Mucosa of rectum (tissue), 2 donors: ENCODE data around the gene SIK3.
"Not testable (repeated sequence)": the region's sequence is repeated elsewhere in the genome, so short reads cannot be mapped to it uniquely, and the experiment has no call there.

Experiments
- H3K27ac ChIP-seq, 2 donors: one replicate each; pipeline ENCODE4 v1.7.0; 2013; ENCODE audit warnings: inconsistent platforms in 2 of 2, low read depth in 2 of 2, low read length in 2 of 2
- H3K27me3 ChIP-seq, 2 donors: one replicate each; pipeline ENCODE4 v1.7.0; 2013; ENCODE audit warnings: low read length in 2 of 2; ENCODE audit not compliant: control insufficient read depth in 2 of 2, insufficient read depth in 2 of 2
- H3K36me3 ChIP-seq, 2 donors: one replicate each; pipeline ENCODE4 v1.7.0; 2013; ENCODE audit warnings: low read length in 2 of 2; ENCODE audit not compliant: control insufficient read depth in 2 of 2, insufficient read depth in 2 of 2
- H3K4me1 ChIP-seq, 2 donors: one replicate each; pipeline ENCODE4 v1.7.0; 2013; ENCODE audit warnings: low read length in 2 of 2, mild to moderate bottlenecking in 1 of 2; ENCODE audit not compliant: control insufficient read depth in 2 of 2, insufficient read depth in 2 of 2
- H3K4me3 ChIP-seq, 2 donors: one replicate each; pipeline ENCODE4 v1.7.0; 2013; ENCODE audit warnings: low read length in 2 of 2
- H3K9ac ChIP-seq, 2 donors: one replicate each; pipeline ENCODE4 v1.7.0; 2013; ENCODE audit warnings: low read length in 2 of 2, low read depth in 1 of 2, mild to moderate bottlenecking in 1 of 2
- H3K9me3 ChIP-seq, 2 donors: one replicate each; pipeline ENCODE4 v1.7.0; 2013; ENCODE audit warnings: low read length in 2 of 2; ENCODE audit not compliant: control insufficient read depth in 2 of 2
- donor health status: healthy.
- donor health status: Normal muscosa, but diverticular disease.

Gene SIK3

GRCh38 chr11:117130879-117131278 lies 32.7 kb upstream of the SIK3 start:
- Histone ChIP-seq H3K4me3 (no peak overlapping the region), H3K4me1 (no peaks in the 10 kb centered on the region), H3K36me3 (no peaks in the 10 kb centered on the region), H3K27ac (no peak overlapping the region), H3K9me3 (no peaks in the 10 kb centered on the region), H3K9ac (no peak overlapping the region), H3K27me3 (peaks cover 0 to 2% of the 10 kb centered on the region in 2 donors)

- not testable (repeated sequence) for H3K9ac ChIP-seq, H3K4me1 ChIP-seq, H3K27ac ChIP-seq, H3K36me3 ChIP-seq, H3K27me3 ChIP-seq, H3K9me3 ChIP-seq, H3K4me3 ChIP-seq
Measured at GRCh38 chr11:117130396-117130795, 32.2 kb upstream of the SIK3 start.

GRCh38 chr11:117128289-117128688 lies 30.1 kb upstream of the SIK3 start:
- Histone ChIP-seq H3K4me1 (no peaks in the 10 kb centered on the region), H3K27ac (no peak overlapping the region)

DNA sequence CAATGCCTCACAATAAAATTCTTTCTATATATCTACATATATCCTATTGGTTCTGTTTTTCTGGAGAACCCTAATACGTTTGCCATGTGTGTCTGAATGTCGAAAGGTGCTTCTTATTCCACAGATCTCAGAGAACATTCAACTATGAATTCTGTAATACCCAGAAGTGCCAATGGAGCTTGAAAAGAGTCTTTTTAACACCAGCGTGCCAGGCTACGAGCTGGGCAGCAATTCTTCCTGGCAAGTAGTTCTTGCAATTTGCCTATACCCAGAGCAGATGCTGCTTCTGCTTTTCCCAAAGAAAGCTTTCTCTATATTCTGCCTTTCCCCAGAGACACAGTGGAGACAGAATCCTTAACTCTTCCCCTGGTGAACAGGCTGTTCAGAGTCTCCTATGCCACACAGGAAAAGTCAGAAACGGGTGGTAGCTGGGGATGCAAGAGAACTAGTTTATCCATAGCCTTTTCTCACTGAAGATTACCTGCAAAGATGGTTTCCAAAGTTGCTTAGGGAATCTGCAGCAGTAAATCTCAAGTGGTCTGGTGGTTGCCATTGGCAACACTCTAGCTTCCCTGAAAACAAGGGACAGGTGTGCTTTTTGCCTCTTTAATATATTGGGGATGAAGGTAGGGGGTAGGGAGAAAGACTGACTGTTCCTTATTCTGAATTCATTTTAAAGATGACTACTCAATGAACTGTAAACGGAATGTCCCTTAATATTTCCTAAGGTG lies 29.1 kb upstream of the SIK3 start:
- Histone ChIP-seq H3K9me3 (no peaks in the 10 kb centered on the region), H3K4me3 (no peak overlapping the region), H3K27ac (no peak overlapping the region), H3K4me1 (no peaks in the 10 kb centered on the region), H3K27me3 (peaks cover 0 to 2% of the 10 kb centered on the region in 2 donors), H3K36me3 (no peaks in the 10 kb centered on the region), H3K9ac (no peak overlapping the region)

More at GRCh38 chr11:117128289-117128688, 30.1 kb upstream of the SIK3 start:
- no peaks in the 10 kb centered on the region for H3K36me3 ChIP-seq
- H3K9ac ChIP-seq = no peak overlapping the region
- no peaks in the 10 kb centered on the region for H3K9me3 ChIP-seq
- H3K27me3 ChIP-seq = peaks cover 0 to 2% of the 10 kb centered on the region in 2 donors
- no peak overlapping the region for H3K4me3 ChIP-seq

DNA sequence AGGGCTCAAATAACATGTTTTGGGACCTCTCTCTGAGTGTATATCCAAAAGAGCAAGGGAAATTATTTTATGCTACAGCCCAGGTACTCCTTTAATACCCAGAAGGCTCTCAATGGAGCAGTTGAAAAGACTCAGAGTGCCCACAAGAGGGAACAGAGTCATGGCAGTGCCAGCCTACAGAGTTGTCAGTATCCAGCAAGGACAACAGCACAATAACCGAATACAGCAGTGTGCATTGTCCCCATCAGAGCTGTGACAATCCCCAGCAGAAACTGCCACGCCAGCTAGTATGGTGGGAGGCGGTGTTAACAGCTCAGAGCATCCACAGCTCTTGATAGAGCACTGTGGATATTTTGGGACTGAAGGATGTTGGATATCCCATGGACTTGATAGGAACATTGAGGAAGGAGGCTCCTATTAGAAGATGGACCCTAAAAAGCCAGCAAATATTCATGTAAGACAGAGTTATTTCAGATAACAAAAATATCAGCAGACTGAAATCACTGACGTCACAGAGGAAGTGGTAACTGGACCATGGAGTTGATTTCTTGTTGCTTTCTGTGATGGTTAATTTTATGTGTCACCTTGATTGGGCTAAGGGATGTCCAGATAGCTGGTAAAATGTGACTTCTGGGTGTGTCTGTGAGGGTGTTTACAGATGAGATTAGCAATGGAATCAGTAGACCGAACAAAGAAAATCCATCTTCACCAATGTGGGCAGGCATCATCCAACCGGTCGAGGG lies 28.2 kb upstream of the SIK3 start:
- no peaks in the 10 kb centered on the region for H3K36me3 ChIP-seq
- H3K27ac ChIP-seq = no peak overlapping the region
- H3K4me3 ChIP-seq = no peak overlapping the region
- no peaks in the 10 kb centered on the region for H3K9me3 ChIP-seq
- H3K27me3 ChIP-seq = peaks cover 0 to 2% of the 10 kb centered on the region in 2 donors
- H3K4me1 ChIP-seq = no peaks in the 10 kb centered on the region
- no peak overlapping the region for H3K9ac ChIP-seq

GRCh38 chr11:117122556-117122955 lies 24.3 kb upstream of the SIK3 start:
- H3K9me3 ChIP-seq = no peaks in the 10 kb centered on the region
- H3K27ac ChIP-seq = no peak overlapping the region
- no peaks in the 10 kb centered on the region for H3K4me1 ChIP-seq
- H3K27me3 ChIP-seq = peaks cover 0 to 2% of the 10 kb centered on the region in 2 donors
- H3K36me3 ChIP-seq = no peaks in the 10 kb centered on the region
- no peak overlapping the region for H3K9ac ChIP-seq
- no peak overlapping the region for H3K4me3 ChIP-seq

- H3K36me3 ChIP-seq = no peaks in the 10 kb centered on the region
- H3K4me1 ChIP-seq = no peaks in the 10 kb centered on the region
- no peak overlapping the region for H3K4me3 ChIP-seq
- no peak overlapping the region for H3K9ac ChIP-seq
- no peaks in the 10 kb centered on the region for H3K9me3 ChIP-seq
- no peaks in the 10 kb centered on the region for H3K27me3 ChIP-seq
- H3K27ac ChIP-seq = no peak overlapping the region
Measured at GRCh38 chr11:117121176-117121575, 22.9 kb upstream of the SIK3 start.

DNA sequence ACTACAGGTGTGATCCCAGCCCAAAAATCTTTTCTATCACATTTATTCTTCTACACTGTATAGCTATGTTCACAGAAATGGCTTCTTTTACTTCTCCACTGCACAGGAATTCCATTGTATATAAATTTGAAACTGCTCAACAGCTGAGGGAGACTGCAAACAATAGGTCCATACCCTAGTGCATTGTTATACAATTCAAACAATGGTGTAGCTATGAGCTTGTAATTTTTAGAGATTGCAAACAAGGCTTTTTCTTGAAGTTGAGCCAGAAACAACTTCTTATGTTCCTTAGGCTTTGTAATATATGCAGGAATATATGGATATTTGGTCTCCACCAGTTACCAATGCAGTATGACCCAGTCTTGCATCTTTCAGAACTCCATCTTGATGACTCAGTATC lies 19.5 kb upstream of the SIK3 start:
- H3K9ac ChIP-seq = no peak overlapping the region
- H3K4me3 ChIP-seq = no peak overlapping the region
- H3K4me1 ChIP-seq = no peaks in the 10 kb centered on the region
- no peaks in the 10 kb centered on the region for H3K9me3 ChIP-seq
- H3K27me3 ChIP-seq = no peaks in the 10 kb centered on the region
- H3K36me3 ChIP-seq = no peaks in the 10 kb centered on the region
- no peak overlapping the region for H3K27ac ChIP-seq

DNA sequence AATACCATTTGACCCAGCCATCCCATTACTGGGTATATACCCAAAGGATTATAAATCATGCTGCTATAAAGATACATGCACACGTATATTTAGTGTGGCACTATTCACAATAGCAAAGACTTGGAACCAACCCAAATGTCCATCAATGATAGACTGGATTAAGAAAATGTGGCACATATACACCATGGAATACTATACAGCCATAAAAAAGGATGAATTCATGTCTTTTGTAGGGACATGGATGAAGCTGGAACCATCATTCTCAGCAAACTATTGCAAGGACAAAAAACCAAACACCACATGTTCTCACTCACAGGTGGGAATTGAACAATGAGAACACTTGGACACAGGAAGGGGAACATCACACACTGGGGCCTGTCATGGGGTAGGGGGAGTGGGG lies 14.7 kb upstream of the SIK3 start:
- H3K27me3 ChIP-seq, H3K4me1 ChIP-seq, H3K4me3 ChIP-seq, H3K27ac ChIP-seq, H3K9me3 ChIP-seq, H3K36me3 ChIP-seq, H3K9ac ChIP-seq: not testable (repeated sequence)

- not testable (repeated sequence) for H3K9me3 ChIP-seq, H3K4me3 ChIP-seq, H3K27me3 ChIP-seq, H3K9ac ChIP-seq, H3K36me3 ChIP-seq, H3K4me1 ChIP-seq, H3K27ac ChIP-seq
Measured at GRCh38 chr11:117112497-117112896, 14.3 kb upstream of the SIK3 start.
